ENCODE data around the gene NIT1. TPM values are rescaled to one million over a fixed set of nuclear protein-coding genes. Genes with fewer than 3 reads are reported as not detected.

Gene NIT1
- total RNA-seq, 1 donor from 2014 or later: 31.9 TPM

DNA sequence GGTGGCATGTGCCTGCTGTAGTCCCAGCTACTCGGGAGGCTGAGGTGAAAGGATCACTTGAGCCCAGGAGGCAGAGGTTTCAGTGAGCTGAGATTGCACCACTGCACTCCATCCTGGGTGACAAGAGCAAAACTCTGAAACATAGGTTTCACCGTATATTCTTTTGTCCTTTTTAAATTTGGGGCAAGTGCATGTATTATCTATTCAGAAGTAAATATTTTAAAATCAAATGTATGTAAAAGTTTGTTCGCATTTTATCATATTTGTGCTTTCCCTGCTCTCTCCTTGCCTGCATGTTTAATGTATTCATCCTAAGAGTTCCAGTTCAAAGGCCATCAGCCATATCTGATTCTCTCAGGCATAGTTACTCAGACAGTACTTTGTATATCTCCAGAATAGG is 27.9 kb downstream of the NIT1 start:
- Histone ChIP-seq H3K27ac (replicated peaks) (no peak overlapping the region), H3K27me3 (ENCODE audit: low read depth) (no peaks in the 10 kb centered on the region), H3K4me1 (no peaks in the 10 kb centered on the region), H3K4me3 (no peak overlapping the region), H3K36me3 (no peaks in the 10 kb centered on the region), H3K9me3 (replicated peaks) (no peaks in the 10 kb centered on the region)
- DNase-seq: no peak
- intact Hi-C loops (cut with micrococcal nuclease): no loop called here
- TF ChIP-seq, protein P1, sequence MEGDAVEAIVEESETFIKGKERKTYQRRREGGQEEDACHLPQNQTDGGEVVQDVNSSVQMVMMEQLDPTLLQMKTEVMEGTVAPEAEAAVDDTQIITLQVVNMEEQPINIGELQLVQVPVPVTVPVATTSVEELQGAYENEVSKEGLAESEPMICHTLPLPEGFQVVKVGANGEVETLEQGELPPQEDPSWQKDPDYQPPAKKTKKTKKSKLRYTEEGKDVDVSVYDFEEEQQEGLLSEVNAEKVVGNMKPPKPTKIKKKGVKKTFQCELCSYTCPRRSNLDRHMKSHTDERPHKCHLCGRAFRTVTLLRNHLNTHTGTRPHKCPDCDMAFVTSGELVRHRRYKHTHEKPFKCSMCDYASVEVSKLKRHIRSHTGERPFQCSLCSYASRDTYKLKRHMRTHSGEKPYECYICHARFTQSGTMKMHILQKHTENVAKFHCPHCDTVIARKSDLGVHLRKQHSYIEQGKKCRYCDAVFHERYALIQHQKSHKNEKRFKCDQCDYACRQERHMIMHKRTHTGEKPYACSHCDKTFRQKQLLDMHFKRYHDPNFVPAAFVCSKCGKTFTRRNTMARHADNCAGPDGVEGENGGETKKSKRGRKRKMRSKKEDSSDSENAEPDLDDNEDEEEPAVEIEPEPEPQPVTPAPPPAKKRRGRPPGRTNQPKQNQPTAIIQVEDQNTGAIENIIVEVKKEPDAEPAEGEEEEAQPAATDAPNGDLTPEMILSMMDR (IDR thresholded peaks at IDR 0.05; ENCODE audit: borderline replicate concordance): no peak

DNA sequence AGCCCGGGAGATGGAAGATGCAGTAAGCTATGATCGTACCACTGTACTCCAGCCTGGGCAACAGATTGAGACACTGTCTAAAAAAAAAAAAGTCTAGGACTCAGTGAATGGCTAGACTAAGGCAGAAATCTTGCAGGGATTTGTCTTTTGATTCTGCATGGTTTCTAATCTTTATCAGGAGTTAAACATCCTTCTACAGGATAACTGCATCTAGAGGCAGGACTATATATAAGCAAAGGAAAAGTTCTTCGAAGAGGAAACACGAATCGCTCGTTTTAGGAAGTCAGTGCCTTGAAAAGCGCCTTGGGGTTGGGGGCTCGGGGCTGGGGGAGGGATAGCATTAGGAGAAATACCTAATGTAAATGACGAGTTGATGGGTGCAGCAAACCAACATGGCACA is 35.3 kb downstream of the NIT1 start:
- peak overlapping the region; percentile 97 for H3K27ac ChIP-seq (replicated peaks)
- peaks cover 25% of the 10 kb centered on the region for H3K4me1 ChIP-seq
- intact Hi-C loops (cut with micrococcal nuclease): no loop called here
- H3K9me3 ChIP-seq (replicated peaks): no peaks in the 10 kb centered on the region
- DNase-seq: no peak
- H3K27me3 ChIP-seq (ENCODE audit: low read depth): no peaks in the 10 kb centered on the region
- TF ChIP-seq, protein P1 (IDR thresholded peaks at IDR 0.05; ENCODE audit: borderline replicate concordance): no peak
- peaks cover 17% of the 10 kb centered on the region for H3K36me3 ChIP-seq
- H3K4me3 ChIP-seq: peak overlapping the region; percentile 96

DNA sequence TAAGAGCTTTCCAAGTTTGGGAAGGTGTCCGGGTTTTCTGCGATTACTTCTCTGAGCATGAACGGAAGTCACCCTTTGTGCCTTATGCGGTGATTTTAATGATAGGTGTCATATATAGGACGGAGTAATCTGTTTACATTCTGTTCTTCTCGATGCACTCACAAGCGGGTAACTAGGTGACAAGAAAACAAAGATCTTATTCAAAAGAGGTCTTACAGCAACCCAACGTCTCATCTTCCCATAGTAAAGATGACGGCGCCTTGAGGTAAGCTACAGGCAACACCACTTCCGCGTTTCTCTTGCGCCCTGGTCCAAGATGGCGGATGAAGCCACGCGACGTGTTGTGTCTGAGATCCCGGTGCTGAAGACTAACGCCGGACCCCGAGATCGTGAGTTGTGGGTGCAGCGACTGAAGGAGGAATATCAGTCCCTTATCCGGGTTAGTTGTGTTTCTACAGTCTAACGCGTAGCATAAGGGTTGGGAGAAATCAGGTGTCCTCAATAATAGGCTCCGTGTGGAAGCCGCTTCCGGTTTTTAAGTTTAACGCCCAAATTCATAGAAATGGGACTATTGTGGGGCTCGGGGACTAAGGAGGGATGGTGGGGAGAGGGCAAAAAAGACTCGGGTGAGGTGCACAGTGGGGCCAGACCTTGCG is 35.9 kb downstream of the NIT1 start, which contains the start of gene UFC1:
Gene UFC1, plus strand, starts transcription at position 297 of the 656 bp plus-strand sequence. Its CDS starts 20 bp downstream, at position 317.
- TF ChIP-seq, protein P1 (IDR thresholded peaks at IDR 0.05; ENCODE audit: borderline replicate concordance): no peak

DNA sequence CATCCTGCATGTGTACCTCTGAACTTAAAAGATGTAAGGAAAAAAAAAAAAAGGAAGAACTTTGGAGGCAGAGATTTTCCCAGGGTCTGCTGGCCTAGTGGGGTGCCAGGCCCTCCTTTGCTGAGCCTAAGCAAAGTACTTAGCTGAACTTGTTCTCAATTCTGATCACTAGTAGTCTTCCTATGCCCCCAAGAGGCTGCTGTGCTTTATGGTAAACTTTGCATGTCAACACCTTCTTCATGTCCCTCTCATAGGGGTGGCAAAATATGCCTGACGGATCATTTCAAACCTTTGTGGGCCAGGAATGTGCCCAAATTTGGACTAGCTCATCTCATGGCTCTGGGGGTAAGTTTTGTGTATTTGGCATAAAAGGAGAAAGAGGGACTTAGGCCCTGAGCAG is 40.0 kb downstream of the NIT1 start:
- DNase-seq: no peak

More for the DNA sequence above, 35.9 kb downstream of the NIT1 start, which contains the start of gene UFC1:
- Histone ChIP-seq H3K4me1 (peaks cover 30% of the 10 kb centered on the region), H3K9me3 (replicated peaks) (no peaks in the 10 kb centered on the region), H3K36me3 (peaks cover 21% of the 10 kb centered on the region), H3K27ac (replicated peaks) (peak within 1 kb of the TSS; percentile 97), H3K4me3 (peak within 1 kb of the TSS; percentile 96), H3K27me3 (ENCODE audit: low read depth) (no peaks in the 10 kb centered on the region)
- intact Hi-C loops (cut with micrococcal nuclease): no loop called here
- peak; percentile 73 for DNase-seq

DNA sequence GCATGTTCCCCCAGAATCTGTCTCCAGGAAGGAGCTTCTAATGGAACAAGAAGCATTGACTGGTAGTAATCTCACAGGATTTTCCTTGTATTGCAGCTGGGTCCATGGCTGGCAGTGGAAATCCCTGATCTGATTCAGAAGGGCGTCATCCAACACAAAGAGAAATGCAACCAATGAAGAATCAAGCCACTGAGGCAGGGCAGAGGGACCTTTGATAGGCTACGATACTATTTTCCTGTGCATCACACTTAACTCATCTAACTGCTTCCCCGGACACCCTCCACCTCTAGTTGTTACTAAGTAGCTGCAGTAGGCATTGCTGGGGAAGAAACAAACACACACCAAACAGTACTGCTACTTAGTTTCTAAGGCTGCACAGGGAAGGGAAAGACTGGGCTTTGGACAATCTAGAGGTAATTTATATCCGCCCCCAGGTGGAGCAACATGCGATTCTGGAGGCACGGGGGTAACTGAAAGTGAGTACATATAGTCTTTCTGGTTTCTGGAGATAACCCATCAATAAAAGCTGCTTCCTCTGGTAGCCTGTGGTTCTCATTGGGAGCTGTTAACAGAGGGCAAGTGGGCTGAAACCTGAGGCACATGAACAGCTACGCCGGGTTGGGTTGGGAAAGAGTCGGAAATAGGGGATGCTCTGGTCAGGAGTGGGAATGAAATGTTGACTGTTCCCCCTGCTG is 40.6 kb downstream of the NIT1 start:
- H3K27me3 ChIP-seq (ENCODE audit: low read depth): no peaks in the 10 kb centered on the region
- intact Hi-C loops (cut with micrococcal nuclease): no loop called here
- H3K4me1 ChIP-seq: peaks cover 56% of the 10 kb centered on the region
- DNase-seq: no peak
- TF ChIP-seq, protein P1 (IDR thresholded peaks at IDR 0.05; ENCODE audit: borderline replicate concordance): no peak
- peaks cover 34% of the 10 kb centered on the region for H3K36me3 ChIP-seq
- no peaks in the 10 kb centered on the region for H3K9me3 ChIP-seq (replicated peaks)
- peak overlapping the region; percentile 94 for H3K4me3 ChIP-seq
- peak overlapping the region; percentile 95 for H3K27ac ChIP-seq (replicated peaks)

More for the DNA sequence above, 40.0 kb downstream of the NIT1 start:
- Histone ChIP-seq H3K4me1 (peaks cover 62% of the 10 kb centered on the region), H3K27ac (replicated peaks) (no peak overlapping the region), H3K4me3 (no peak overlapping the region), H3K9me3 (replicated peaks) (no peaks in the 10 kb centered on the region), H3K36me3 (peaks cover 28% of the 10 kb centered on the region), H3K27me3 (ENCODE audit: low read depth) (no peaks in the 10 kb centered on the region)
- intact Hi-C loops (cut with micrococcal nuclease): no loop called here
- TF ChIP-seq, protein P1 (IDR thresholded peaks at IDR 0.05; ENCODE audit: borderline replicate concordance): no peak

All from left ventricle myocardium inferior (tissue), 1 donor.